GM23338 (cell line): Measurements from ENCODE around the gene REPIN1. TPM values are rescaled to one million over a fixed set of nuclear protein-coding genes. Genes with fewer than 3 reads are reported as not detected.
A peak's percentile ranks its signal among the peaks of the same experiment; 100 is the strongest.

ENCODE experiments used
- ATAC-seq: fragments of 200-7000 bp; cut with Tn5 transposase; 3 replicates; pipeline ENCODE4 v1.9.1; 2020
- DNase-seq: peaks from one replicate; pipeline ENCODE4 v3.0.0-alpha.2; 2015; ENCODE audit warnings: low spot score
- H2AFZ ChIP-seq: fragments of 200-600 bp; sonication (generic); 2 replicates; pipeline ENCODE4 v1.8.0; 2016; ENCODE audit warnings: antibody characterized with exemption, mild to moderate bottlenecking, moderate library complexity
- H3F3A ChIP-seq: fragments of 200-600 bp; sonication (generic); replicated peaks from 2 replicates; pipeline ENCODE4 v1.8.0; 2017; ENCODE audit warnings: antibody characterized with exemption, mixed run types, low read depth
- H3K27ac ChIP-seq: fragments of 200-600 bp; sonication (generic); 2 replicates; pipeline ENCODE4 v1.6.1; 2016; ENCODE audit warnings: low read depth
- H3K27me3 ChIP-seq: fragments of 200-600 bp; sonication (generic); 2 replicates; pipeline ENCODE4 v1.8.0; 2016; ENCODE audit warnings: mild to moderate bottlenecking, mixed run types, moderate library complexity; ENCODE audit not compliant: insufficient read depth
- H3K36me3 ChIP-seq: fragments of 200-600 bp; sonication (generic); 2 replicates; pipeline ENCODE4 v1.8.0; 2016; ENCODE audit warnings: mild to moderate bottlenecking; ENCODE audit not compliant: insufficient read depth
- H3K4me1 ChIP-seq: fragments of 200-600 bp; sonication (generic); 2 replicates; pipeline ENCODE4 v1.8.0; 2016; ENCODE audit warnings: mild to moderate bottlenecking, moderate library complexity; ENCODE audit not compliant: insufficient read depth
- H3K4me2 ChIP-seq: fragments of 200-600 bp; sonication (generic); 2 replicates; pipeline ENCODE4 v1.7.1; 2017; ENCODE audit warnings: mixed run types
- H3K4me3 ChIP-seq: fragments of 200-600 bp; sonication (generic); 2 replicates; pipeline ENCODE4 v1.6.1; 2016; ENCODE audit warnings: mixed run types
- H3K79me2 ChIP-seq: fragments of 200-600 bp; sonication (generic); replicated peaks from 2 replicates; pipeline ENCODE4 v1.8.0; 2017; ENCODE audit warnings: mild to moderate bottlenecking; ENCODE audit not compliant: insufficient read depth
- H3K9me2 ChIP-seq: fragments of 200-600 bp; sonication (generic); 2 replicates; pipeline ENCODE4 v1.8.0; 2017; ENCODE audit not compliant: insufficient read depth
- H4K20me1 ChIP-seq: fragments of 200-600 bp; sonication (generic); replicated peaks from 2 replicates; pipeline ENCODE4 v1.8.0; 2017; ENCODE audit warnings: mild to moderate bottlenecking; ENCODE audit not compliant: insufficient read depth
- H3K27ac Mint-ChIP-seq: 2 replicates; pipeline ENCODE4 v1.8.0; 2020; ENCODE audit warnings: inconsistent platforms, mild to moderate bottlenecking, moderate library complexity, mixed read lengths
- H3K27me3 Mint-ChIP-seq: 3 replicates; pipeline ENCODE4 v1.8.0; 2022; ENCODE audit warnings: low read depth, mild to moderate bottlenecking, moderate library complexity, mixed read lengths, inconsistent platforms; ENCODE audit not compliant: insufficient read depth, poor library complexity
- H3K36me3 Mint-ChIP-seq: 3 replicates; pipeline ENCODE4 v1.8.0; 2021; ENCODE audit warnings: low read depth, mild to moderate bottlenecking, inconsistent platforms, moderate library complexity, mixed read lengths
- H3K4me1 Mint-ChIP-seq: 3 replicates; pipeline ENCODE4 v1.8.0; 2020; ENCODE audit warnings: mild to moderate bottlenecking, inconsistent platforms, mixed read lengths
- H3K4me3 Mint-ChIP-seq: 3 replicates; pipeline ENCODE4 v1.8.0; 2021; ENCODE audit warnings: moderate library complexity, mild to moderate bottlenecking, inconsistent platforms, mixed read lengths
- H3K9me3 Mint-ChIP-seq: 3 replicates; pipeline ENCODE4 v1.8.0; 2020; ENCODE audit warnings: moderate library complexity, mild to moderate bottlenecking, inconsistent platforms, mixed read lengths
- CREB1 ChIP-seq: fragments of 250-450 bp; sonication (Bioruptor Pico); IDR thresholded peaks from 2 replicates; pipeline ENCODE4 v1.5.0; 2020; ENCODE audit warnings: low read depth, mild to moderate bottlenecking, moderate library complexity
- CTCF ChIP-seq, 2 experiments: fragments of 200-600 bp in 1 of 2; sonication (generic) in 1 of 2; conservative IDR thresholded peaks; 2 replicates each; pipeline versions ENCODE4 v1.5.1 to v1.6.1; 2016 to 2017; ENCODE audit warnings: antibody characterized with exemption in 2 of 2, low read depth in 2 of 2, mild to moderate bottlenecking in 2 of 2, moderate library complexity in 1 of 2
- ETS1 ChIP-seq: IDR thresholded peaks from 2 replicates; pipeline ENCODE4 v1.6.1; 2016; ENCODE audit warnings: antibody characterized with exemption
- JUNB ChIP-seq: IDR thresholded peaks from one replicate; pipeline ENCODE4 v1.6.1; 2016; ENCODE audit warnings: antibody characterized with exemption; ENCODE audit not compliant: unreplicated experiment
- NANOG ChIP-seq: IDR thresholded peaks from 2 replicates; pipeline ENCODE4 v1.6.1; 2016; ENCODE audit warnings: antibody characterized with exemption, borderline replicate concordance
- STAT1 ChIP-seq: IDR thresholded peaks from one replicate; pipeline ENCODE4 v1.6.1; 2016; ENCODE audit warnings: antibody characterized with exemption; ENCODE audit not compliant: unreplicated experiment
- ZNF331 ChIP-seq: fragments of 250-450 bp; sonication (Bioruptor Pico); IDR thresholded peaks from 2 replicates; pipeline ENCODE4 v1.5.0; 2020; ENCODE audit warnings: low read depth, mild to moderate bottlenecking, moderate library complexity
- ZNF462 ChIP-seq: fragments of 250-450 bp; sonication (Bioruptor Pico); IDR thresholded peaks from 2 replicates; pipeline ENCODE4 v1.5.0; 2020; ENCODE audit warnings: mild to moderate bottlenecking, moderate library complexity
- polyA plus RNA-seq: library from polyadenylated mRNA; unstranded; fragments of >200 nt; fragmentation: Nextera tagmentation; extraction: Ambion mirVana; gene quantifications from 2 replicates; pipeline ENCODE4 v1.2.1, GENCODE V29; 2016
- total RNA-seq: library from RNA; depleted of rRNA; stranded (reverse); fragments of >200 nt; shearing (Covaris generic); gene quantifications from 2 replicates; pipeline ENCODE4 v1.2.3, GENCODE V29; 2014

The REPIN1 gene
- total and polyA plus RNA-seq, 2 experiments from 2014 or later, result 29.8 to 156 TPM

- TF ChIP-seq JUNB (no peak), NANOG (no peak), STAT1 (no peak)
Measured at GRCh38 chr7:150420242-150420641, 51.6 kb downstream of the REPIN1 start (continued).

GRCh38 chr7:150420987-150421674 lies 52.5 kb downstream of the REPIN1 start:
- Histone ChIP-seq H2AFZ (no peak overlapping the region), H3K79me2 (no peaks in the 10 kb centered on the region), H3K27me3 (no peaks in the 10 kb centered on the region), H3K9me2 (0 out of 2 replicates have a peak, but pooled peaks cover 4% of the 10 kb centered on the region), H3F3A (0 out of 2 replicates have a peak, but pooled peaks cover 4% of the 10 kb centered on the region), H3K4me3 (no peak overlapping the region), H3K4me1 (peaks cover 9% of the 10 kb centered on the region), H3K4me2 (no peak overlapping the region), H3K27ac (no peak overlapping the region), H3K36me3 (no peaks in the 10 kb centered on the region), H4K20me1 (no peaks in the 10 kb centered on the region)
- DNase-seq, result peak; percentile 94
- H3K27ac Mint-ChIP-seq, result no peak overlapping the region
- TF ChIP-seq ETS1 (no peak), CTCF (conservative IDR thresholded peaks at IDR 0.05; ENCODE audit: low read depth in 2 of 2) (peak; percentile 92 to 97), STAT1 (no peak), JUNB (peak; percentile 57), CREB1 (peak; percentile 59; the same call in 1 of the 2 replicates), NANOG (no peak)
- H3K36me3 Mint-ChIP-seq, result no peaks in the 10 kb centered on the region
- H3K9me3 Mint-ChIP-seq, result no peaks in the 10 kb centered on the region
- H3K4me1 Mint-ChIP-seq, result peaks cover 14% of the 10 kb centered on the region
- H3K4me3 Mint-ChIP-seq, result no peak overlapping the region; the same call in 2 of the 3 replicates
- peak; percentile 99 for ATAC-seq
- H3K27me3 Mint-ChIP-seq, result peaks cover 2% of the 10 kb centered on the region

GRCh38 chr7:150421831-150422230 lies 53.2 kb downstream of the REPIN1 start:
- DNase-seq (no peak), ATAC-seq (no peak)
- H3K4me2 ChIP-seq, result no peak overlapping the region
- Mint-ChIP-seq H3K4me3 (no peak overlapping the region), H3K36me3 (no peaks in the 10 kb centered on the region), H3K9me3 (no peaks in the 10 kb centered on the region), H3K27me3 (peaks cover 2% of the 10 kb centered on the region), H3K4me1 (peaks cover 17% of the 10 kb centered on the region), H3K27ac (no peak overlapping the region)
- peaks cover 12% of the 10 kb centered on the region for H3K4me1 ChIP-seq
- H3K27me3 ChIP-seq, result no peaks in the 10 kb centered on the region
- H3K9me2 ChIP-seq, result 0 out of 2 replicates have a peak, but pooled peaks cover 4% of the 10 kb centered on the region
- no peak overlapping the region for H3K4me3 ChIP-seq
- H3K27ac ChIP-seq, result no peak overlapping the region
- no peaks in the 10 kb centered on the region for H3K36me3 ChIP-seq
- H2AFZ ChIP-seq, result 0 out of 2 replicates have a peak overlapping the region, but pooled peaks have one; percentile 72
- H3K79me2 ChIP-seq, result no peaks in the 10 kb centered on the region
- 0 out of 2 replicates have a peak, but pooled peaks cover 4% of the 10 kb centered on the region for H3F3A ChIP-seq
- no peaks in the 10 kb centered on the region for H4K20me1 ChIP-seq
- no peak for TF ChIP-seq STAT1
- no peak for TF ChIP-seq NANOG
- TF ChIP-seq ZNF331 (CRISPR knock-in tag), result no peak
- no peak for TF ChIP-seq ETS1
- no peak for TF ChIP-seq ZNF462 (CRISPR knock-in tag)
